Measurements from ENCODE around the gene DLGAP1. TPM values are rescaled to one million over a fixed set of nuclear protein-coding genes. Genes with fewer than 3 reads are reported as not detected.

DLGAP1 gene
- total RNA-seq, 1 donor from 2014 or later = 5.4 TPM

DNA sequence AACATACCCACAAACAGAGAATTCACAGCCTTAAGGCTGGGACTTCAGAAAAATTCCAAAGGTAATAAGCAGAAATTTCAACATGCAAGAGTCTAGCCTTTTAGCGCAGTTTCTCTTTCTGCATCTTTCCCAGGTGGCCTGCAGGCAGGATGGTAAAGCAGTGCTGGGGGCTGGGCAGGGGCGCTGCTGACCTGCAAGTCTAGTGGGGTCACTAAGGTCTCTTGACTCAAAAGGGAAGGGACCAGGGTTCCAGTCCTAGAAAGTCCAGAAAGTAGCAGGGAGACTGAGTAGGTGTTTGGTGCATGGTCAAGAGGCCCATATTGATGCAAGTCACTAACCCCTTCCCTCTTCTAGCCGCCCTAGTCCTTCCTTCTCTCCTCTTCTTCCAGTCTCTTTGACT is 835.9 kb downstream of the DLGAP1 start:
- TF ChIP-seq, protein P1, sequence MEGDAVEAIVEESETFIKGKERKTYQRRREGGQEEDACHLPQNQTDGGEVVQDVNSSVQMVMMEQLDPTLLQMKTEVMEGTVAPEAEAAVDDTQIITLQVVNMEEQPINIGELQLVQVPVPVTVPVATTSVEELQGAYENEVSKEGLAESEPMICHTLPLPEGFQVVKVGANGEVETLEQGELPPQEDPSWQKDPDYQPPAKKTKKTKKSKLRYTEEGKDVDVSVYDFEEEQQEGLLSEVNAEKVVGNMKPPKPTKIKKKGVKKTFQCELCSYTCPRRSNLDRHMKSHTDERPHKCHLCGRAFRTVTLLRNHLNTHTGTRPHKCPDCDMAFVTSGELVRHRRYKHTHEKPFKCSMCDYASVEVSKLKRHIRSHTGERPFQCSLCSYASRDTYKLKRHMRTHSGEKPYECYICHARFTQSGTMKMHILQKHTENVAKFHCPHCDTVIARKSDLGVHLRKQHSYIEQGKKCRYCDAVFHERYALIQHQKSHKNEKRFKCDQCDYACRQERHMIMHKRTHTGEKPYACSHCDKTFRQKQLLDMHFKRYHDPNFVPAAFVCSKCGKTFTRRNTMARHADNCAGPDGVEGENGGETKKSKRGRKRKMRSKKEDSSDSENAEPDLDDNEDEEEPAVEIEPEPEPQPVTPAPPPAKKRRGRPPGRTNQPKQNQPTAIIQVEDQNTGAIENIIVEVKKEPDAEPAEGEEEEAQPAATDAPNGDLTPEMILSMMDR (IDR thresholded peaks at IDR 0.05) = no peak
- H3K4me1 ChIP-seq = peaks cover 16% of the 10 kb centered on the region
- no peaks in the 10 kb centered on the region for H3K9me3 ChIP-seq
- H3K36me3 ChIP-seq = no peaks in the 10 kb centered on the region
- DNase-seq (no peak), ATAC-seq (no peak)
- intact Hi-C loops (cut with DNase I) = no loop called here
- no peak overlapping the region for H3K27ac ChIP-seq
- no peaks in the 10 kb centered on the region for H3K27me3 ChIP-seq
- no peak overlapping the region for H3K4me3 ChIP-seq

DNA sequence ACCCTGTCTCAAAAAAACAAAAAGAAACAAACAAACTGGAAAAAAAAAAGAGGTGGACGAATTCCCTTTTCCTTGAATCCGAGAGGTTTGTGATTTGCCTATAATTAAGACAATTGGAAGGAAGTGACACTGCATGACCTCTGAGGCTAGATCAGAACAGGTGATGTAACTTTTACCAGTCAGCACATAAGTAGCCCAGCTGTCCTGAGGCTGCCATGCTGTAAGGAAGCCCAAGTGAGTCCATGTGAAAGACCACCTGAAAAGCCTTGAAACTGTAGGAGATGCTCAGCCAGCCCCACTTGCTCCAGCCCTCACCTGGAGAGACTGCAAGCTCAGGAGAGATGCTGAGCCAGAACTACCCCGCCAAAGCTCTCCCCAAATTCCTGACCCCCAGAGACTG is 838.4 kb downstream of the DLGAP1 start:
- no peaks in the 10 kb centered on the region for H3K36me3 ChIP-seq
- ATAC-seq = no peak
- intact Hi-C loops (cut with DNase I) = no loop called here
- no peak overlapping the region for H3K4me3 ChIP-seq
- H3K27me3 ChIP-seq = no peaks in the 10 kb centered on the region
- DNase-seq = no peak
- no peaks in the 10 kb centered on the region for H3K4me1 ChIP-seq
- no peaks in the 10 kb centered on the region for H3K9me3 ChIP-seq
- TF ChIP-seq, protein P1 (IDR thresholded peaks at IDR 0.05) = no peak
- H3K27ac ChIP-seq = no peak overlapping the region

DNA sequence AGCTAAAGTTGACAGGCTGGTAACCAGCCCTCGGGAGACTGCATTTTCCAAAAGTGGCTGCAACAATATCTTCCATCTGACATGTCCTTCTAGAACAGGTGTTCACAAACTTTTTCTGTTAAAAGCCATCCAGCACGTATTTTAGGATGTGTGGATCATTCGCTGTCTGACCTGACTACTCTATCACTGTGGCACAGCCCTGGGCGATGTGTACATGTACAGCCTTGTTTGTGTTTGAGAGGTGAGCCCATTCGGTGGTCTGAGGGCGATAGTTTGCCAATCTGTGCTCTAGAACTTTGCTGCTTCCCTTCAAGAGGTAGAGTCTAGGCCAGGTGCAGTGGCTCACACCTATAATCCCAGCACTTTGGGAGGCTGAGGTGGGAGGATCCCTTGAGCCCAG is 839.0 kb downstream of the DLGAP1 start:
- Histone ChIP-seq H3K9me3 (no peaks in the 10 kb centered on the region), H3K4me1 (no peaks in the 10 kb centered on the region), H3K36me3 (no peaks in the 10 kb centered on the region), H3K27ac (no peak overlapping the region), H3K27me3 (no peaks in the 10 kb centered on the region), H3K4me3 (no peak overlapping the region)
- intact Hi-C loops (cut with DNase I) = no loop called here
- ATAC-seq (no peak), DNase-seq (no peak)
- TF ChIP-seq, protein P1 (IDR thresholded peaks at IDR 0.05) = no peak

DNA sequence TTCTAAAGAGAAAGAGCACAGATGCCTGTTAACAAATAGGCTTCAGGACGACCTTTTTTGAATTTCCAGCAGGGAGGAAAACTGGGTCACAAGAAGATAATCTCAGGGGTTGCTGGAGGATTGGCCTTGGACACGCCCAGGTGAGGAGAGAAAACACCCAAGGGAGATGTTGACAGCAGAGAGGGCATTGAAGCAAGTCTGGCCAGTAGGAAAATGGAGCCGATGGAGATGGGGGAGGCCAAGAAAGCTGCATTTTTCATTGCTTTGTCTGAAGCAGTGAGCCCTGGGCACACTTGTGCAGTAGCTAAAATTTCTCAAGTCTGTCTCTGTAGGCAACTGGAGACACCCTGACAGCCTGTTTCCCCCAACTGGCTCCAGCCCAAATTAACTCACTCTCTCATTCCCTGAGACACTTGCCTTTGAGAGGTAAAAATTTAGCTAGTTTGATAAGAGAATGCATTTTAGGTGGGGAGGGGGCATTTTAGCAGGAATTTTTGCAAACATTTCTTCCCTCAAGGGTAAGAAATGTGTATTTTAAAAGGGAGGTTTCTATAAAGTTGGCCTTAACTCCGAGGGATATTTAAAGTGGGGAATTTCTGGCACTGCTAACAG is 839.6 kb downstream of the DLGAP1 start:
- DNase-seq = no peak
- Histone ChIP-seq H3K36me3 (no peaks in the 10 kb centered on the region), H3K27me3 (no peaks in the 10 kb centered on the region), H3K4me1 (no peaks in the 10 kb centered on the region), H3K27ac (no peak overlapping the region), H3K9me3 (no peaks in the 10 kb centered on the region), H3K4me3 (no peak overlapping the region)
- intact Hi-C loops (cut with DNase I) = no loop called here
- ATAC-seq = no peak
- TF ChIP-seq, protein P1 (IDR thresholded peaks at IDR 0.05) = no peak

DNA sequence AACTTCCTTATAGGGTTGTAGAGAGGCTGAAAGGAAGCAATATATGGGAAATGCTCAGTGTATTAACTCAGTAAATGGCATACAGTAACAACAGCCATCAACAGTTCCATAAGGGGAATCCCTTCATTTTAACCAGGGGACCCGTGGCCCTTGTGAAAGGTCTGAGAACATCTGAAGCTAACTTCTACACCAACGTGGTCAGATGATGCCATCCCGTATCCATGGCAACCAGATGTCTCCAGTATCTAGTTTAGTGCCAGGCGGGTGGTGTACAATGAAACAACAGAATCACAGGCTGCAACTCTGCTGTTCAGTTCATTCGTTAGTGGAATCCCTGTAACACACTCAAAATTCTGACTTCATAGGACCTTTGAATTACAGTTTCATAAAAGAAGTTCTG is 842.8 kb downstream of the DLGAP1 start:
- no peaks in the 10 kb centered on the region for H3K9me3 ChIP-seq
- no peaks in the 10 kb centered on the region for H3K4me1 ChIP-seq
- intact Hi-C loops (cut with DNase I) = no loop called here
- H3K27ac ChIP-seq = no peak overlapping the region
- TF ChIP-seq, protein P1 (IDR thresholded peaks at IDR 0.05) = no peak
- H3K36me3 ChIP-seq = no peaks in the 10 kb centered on the region
- DNase-seq (no peak), ATAC-seq (no peak)
- no peaks in the 10 kb centered on the region for H3K27me3 ChIP-seq
- no peak overlapping the region for H3K4me3 ChIP-seq
